GF-D8 (cell line): Measurements from ENCODE around the gene FGR.
A peak's percentile ranks its signal among the peaks of the same experiment; 100 is the strongest.
"Not testable (repeated sequence)": the region's sequence is repeated elsewhere in the genome, so short reads cannot be mapped to it uniquely, and the experiment has no call there.

ENCODE experiments used
- DNase-seq: peaks from one replicate; lab custom pipeline; 2025; lab: John Stamatoyannopoulos, UW

The FGR gene

DNA sequence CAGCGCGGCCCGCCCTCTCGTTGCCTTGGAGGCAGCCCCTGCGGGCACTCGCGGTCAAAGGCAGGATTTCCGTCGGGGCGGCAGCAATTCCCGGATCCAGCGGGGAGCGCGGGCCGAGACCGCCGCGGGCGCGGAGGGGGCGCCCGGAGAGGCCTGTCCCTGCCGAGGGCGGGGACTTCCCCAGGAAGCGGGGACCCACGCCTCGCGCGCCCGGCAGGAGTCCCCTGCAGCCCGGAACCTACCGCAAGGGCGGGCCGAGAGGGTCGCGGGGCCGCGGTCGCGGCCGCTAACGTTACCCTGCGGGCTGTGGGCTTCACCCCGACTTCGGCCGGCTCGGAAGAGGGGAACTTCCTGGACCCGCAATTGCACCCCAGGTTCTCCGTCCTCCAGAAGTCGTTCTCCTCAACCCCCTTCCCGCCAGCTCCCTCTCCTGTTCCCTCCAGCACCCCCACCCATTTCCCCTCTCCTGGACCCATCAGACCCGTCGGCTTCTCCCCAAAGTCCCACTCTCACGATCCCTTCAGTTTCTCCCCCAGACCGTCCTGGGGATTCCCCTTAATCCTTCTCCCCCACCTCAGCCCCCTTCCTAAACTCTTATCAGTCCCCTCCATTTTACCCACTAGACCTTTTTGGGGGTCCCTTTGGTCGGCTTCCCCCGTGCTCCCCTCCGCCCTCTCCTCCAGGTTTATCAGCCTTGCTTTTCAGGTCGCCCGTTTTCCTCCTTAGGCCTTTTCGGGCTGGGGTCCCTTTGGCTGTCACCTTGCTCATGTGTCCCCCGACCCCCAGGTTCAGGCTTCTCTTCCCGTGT lies 604 bp downstream of the FGR start:
- no peak for DNase-seq

DNA sequence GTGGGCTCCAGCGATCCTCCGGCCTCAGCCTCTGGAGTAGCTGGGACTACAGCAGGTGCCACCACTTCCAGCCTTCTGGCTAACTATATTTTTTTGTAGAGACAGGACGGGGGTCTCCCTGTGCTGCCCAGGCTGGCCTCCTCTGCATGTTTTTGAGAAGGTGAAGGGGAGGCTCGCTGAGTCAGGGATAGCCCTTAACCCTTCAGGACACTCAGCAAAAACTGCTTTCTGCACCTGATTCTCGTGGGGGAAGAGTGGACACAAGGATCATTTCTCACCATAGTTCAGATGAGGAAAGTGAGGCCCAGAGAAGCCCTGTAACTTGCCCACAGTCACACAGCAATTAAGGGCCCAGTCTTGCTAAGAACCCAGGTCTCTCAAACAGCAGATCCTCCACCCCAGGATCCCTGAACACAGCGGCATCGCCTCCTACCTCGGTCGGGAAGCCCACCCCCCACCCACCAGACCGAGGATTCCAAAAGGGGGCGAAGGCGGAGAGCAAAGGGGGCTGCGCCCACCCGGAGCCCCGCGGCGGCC lies 1.3 kb downstream of the FGR start:
- DNase-seq, result no peak

DNA sequence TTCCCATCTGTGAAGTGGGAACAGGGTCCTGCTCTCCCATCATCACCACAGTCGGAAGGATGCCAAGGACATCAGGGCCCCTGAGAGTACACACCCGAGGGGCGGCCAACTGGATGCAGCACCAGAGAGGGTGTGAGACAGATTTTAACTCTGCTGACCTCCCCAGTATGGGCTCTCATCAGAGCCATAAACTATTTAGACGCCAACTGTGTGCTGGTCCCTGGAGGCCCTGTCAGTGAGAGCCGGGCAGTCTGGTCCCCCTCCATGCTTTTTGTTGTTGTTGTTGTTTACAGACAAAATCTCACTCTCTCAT lies 1.7 kb downstream of the FGR start:
- no peak for DNase-seq

- DNase-seq, result peak; percentile 85
Measured at GRCh38 chr1:27632387-27633297, 2.3 kb downstream of the FGR start.

DNA sequence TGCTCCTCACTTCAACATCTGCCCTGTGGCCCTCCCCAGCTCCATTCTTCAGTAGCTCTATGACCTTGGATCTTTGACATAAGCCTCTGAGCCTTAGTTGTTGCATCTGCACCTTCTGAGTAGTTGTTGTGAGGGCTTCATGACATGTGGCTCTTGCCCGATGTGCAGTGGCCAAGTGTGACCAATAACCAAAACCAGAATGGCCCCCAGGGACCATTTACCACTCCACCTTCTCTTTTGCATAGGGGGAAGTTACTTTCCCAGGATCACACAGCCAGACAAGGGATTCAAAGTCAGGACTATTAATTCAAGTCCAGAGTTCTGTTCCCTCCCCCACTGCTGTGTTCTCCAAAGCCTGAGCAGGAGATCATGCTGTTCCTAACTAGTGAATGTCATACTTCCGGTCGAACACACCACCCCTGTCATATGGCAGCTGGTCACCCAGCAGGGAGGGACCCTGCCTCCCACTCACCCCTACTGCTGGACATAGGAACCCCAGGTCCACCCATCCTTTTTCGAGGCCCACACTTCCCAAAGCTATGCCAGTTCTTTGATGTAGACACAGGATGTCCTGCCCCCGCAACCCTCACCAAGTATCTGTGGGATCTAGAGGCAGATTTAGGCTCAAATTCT lies 4.0 kb downstream of the FGR start:
- DNase-seq, result no peak

DNA sequence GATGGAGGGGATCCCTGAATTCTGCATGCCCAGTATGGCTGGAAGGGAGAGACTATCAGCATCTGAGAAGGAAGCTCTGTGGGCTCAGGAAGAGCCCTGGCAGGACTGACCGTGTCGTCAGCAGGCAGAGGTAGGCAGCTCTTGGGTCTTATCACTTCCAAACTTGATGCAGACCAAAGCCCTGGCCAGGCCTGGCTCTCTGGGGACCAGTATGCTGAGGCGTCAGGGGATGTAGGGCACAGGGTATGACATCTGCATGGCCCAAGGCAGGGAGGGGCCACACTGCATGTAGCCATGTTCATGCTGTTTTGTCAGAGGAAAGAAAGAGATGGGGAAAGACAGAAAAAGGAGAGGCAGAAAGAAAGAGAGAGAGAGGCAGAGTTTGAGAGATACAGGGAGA lies 6.3 kb downstream of the FGR start:
- no peak for DNase-seq

DNA sequence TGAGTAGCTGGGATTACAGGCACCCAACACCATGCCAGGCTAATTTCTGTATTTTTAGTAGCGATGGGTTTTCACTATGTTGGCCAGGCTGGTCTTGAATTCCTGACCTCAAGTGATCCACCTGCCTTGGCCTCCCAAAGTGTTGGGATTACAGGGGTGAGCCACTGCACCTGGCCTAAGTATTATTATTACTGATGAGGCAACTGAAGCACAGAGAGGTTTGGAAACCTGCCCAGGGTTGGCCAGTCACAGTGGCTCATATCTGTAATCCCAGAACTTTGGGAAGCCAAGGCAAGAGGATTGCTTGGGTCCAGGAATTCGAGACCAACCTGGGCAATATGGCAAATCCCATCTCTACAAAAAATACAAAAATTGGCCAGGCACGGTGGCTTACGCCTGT lies 7.3 kb downstream of the FGR start:
- not testable (repeated sequence) for DNase-seq

DNA sequence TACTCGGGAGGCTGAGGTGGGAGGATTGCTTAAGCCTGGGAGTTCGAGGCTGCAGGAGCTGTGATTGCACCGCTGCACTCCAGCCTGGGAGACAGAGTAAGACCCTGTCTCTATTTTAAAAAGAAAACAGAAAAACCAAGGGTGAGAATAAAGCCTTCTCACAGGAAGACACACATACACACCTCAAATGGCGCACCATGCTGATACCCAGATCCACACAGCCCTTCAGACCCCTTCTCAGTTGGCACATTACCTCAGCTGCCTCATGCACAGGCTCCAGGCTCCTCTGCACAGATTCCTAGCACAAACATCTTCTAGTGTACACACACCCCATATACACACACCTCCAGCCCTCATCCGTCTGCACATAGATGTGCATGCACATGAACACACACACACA lies 7.9 kb downstream of the FGR start:
- DNase-seq, result no peak

DNA sequence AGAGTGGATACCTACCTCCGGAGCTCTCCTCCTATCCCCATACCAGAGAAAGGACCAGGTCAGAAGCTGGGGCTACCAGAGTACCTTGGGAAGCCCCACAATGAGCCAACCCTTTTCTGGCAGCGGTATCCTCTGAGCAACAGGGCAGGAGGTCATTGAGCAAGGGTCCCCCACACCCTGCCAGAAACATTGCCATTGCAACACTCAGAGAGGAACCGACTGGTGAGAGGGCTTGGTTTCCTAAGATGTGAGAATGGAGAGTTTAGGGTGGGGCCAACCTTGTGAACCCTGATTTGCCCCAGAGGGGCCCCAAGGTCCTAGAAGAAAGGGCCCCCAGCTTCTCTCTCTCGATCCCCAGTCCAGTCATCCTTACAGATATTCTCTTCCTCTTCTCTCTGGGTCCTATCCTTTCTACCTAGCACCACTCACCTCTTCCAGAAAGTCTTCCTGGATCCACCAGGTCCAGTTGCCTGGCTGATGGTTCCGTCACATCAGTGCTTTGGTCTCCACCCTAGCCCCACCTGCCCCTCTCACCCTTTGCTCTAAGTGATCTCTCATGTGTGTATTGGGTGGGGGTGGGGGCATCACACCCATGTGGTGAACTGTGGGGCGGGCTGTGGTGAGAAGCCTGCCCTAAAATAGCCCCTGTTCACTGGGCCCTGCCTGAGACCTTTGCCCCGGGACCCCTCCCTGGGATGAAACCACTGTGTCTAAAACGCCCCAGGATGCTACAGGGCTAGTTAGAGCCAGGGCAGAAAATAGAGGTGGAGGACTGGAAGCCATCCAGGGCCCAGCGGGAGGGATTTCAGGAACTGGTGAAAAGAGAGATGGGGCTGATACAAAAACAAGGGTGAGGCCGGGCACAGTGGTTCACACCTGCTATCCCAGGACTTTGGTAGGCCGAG lies 8.7 kb downstream of the FGR start:
- DNase-seq, result peak; percentile 93

DNA sequence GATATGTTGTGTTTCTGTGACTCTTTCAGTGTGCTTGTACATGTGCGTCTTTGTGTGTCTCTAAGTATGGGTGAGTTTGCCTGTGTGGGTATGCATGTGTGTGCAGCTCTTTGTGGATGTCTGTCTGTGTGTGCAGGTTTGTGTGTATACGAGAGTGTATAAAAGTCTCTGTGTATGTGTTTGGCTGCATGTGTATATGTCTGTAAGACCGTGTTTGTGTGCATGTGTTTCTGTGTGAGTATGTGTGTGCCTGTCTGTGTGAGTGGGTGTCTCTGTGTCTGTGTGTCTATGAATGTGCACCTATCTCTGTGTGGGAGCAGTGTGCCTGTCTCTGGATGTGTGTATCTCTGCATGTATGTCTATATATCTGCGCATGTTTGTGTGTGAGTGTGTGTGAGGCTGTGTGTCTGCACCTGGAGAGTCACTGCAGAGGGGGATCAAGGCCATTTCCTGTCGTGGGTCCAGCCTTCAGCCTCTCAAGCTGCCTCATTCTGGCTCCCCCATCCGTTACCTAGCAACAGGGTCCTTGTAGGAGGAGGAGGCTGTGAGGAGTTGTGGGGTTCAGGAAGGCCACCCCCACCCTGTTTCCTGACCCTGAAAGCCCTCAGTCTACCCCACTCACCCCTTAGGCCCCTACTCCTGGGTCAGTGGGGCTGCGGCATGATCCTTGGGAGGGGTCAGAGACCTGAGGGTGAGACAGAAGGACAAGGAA lies 10.4 kb downstream of the FGR start:
- DNase-seq, result no peak

DNA sequence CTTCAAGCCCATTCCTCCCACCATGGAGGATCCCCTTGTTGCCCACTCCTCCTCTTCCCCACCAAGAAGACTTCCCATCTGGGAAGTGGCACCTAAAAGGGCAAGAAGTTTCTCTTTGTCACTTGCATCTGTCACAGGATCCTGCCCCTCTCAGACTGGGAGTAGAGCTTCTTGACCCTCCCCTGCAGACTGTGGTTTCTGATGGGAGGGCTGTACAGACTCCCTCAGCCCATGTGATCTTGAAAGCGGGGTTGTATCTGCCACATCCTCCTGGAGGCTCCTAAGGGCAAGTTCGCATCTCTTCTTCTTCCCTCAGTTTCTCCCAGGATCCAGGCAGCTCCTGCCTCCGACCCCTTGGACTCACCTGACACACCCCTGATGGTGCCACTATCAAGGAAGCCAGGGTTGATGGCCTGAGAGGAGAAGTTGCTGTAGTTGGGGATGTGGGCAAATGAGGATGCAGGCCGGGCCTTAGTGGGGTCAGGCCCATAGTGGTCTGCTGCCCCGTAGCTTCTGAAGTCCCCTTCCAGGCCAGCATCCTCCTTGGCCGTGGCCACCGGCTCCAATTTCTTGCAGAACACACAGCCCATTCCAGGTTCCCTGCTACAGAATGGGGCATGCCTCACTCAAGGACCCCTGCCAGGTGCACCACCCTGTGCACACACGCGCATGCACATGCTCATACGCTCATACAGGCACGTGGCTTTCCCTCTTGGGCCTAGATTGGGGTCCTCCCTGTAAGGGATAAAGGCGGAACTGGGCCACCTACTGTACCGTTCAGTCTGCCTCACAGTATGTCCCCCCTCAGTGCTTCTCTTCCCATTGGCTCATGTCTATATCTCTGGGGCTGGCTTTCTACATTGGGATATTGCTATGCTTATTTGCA lies 11.4 kb downstream of the FGR start:
- DNase-seq, result peak; percentile 32

- DNase-seq, result no peak
Measured at GRCh38 chr1:27622828-27623227, 12.2 kb downstream of the FGR start.

GRCh38 chr1:27621051-27621920 lies 13.7 kb downstream of the FGR start:
- no peak for DNase-seq

DNA sequence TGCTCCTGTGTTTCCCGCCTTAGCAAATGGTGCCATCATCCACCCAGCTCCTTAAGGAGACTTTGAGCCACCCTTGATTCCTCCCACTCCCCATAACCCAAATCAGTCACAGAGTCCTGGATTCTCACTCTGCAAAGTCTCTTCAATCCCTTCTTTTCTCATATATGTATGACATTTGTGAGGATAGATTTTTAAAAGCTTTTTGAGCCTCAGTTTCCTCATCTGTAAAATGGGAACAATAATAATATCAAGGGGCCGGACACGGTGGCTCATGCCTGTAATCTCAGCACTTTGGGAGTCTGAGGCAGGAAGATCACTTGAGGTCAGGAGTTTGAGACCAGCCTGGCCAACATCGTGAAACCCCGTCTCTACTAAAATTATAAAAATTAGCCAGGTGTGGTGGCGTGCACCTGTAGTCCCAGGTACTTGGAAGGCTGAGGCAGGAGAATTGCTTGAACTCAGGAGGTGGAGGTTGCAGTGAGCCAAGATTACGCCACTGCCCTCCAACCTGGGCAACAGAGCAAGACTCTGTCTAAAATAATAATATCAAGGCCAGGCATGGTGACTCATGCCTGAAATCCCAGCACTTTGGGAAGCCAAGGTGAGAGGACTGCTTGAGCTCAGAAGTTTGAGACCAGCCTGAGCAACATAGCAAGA lies 15.1 kb downstream of the FGR start:
- DNase-seq, result not testable (repeated sequence)

DNA sequence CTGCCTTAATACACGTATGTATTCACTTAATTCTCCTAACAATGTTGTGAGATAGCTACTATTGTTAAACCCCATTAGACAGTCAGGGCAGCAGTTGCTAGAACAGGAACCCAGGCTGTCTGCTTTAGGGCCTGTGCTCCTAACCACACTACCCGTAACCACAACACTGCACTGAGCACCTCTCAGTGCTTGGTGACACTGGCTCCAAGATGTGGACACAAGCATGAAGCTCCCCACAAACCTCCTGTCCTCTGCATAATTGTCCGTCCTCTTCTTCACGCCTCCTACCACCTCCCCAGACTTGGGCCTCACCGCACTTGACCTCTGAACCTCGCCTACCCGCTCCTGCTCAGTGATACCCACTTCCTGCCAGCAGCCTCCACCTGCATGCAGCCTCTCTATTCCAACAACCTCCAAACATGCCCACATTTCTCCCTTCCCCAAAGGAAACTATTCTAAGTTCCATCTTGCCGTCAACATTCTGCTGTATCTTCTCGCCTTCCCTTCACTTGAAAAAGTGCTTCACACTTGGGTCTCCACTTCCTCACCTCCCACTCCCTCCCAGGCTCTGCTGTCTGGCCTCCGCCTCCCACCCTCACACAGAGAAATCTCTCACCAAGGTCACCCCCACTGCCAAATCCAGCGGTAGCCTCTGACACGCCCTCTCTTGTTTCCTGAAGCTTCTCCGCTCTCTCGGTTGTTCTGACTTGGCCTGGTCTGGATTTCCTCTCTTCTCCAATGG lies 16.5 kb downstream of the FGR start:
- peak; percentile 81 for DNase-seq

- no peak for DNase-seq
Measured at GRCh38 chr1:27617420-27617819, 17.6 kb downstream of the FGR start.

GRCh38 chr1:27616441-27616840 lies 18.5 kb downstream of the FGR start:
- no peak for DNase-seq
